Mucosa of descending colon (tissue), 3 donors: ENCODE data around the gene EXOSC1. TPM values are rescaled to one million over a fixed set of nuclear protein-coding genes. Genes with fewer than 3 reads are reported as not detected.

ENCODE experiments used
- ATAC-seq: fragments of 200-7000 bp; cut with Tn5 transposase; one replicate; pipeline ENCODE4 v1.9.1; 2020; ENCODE audit warnings: mild to moderate bottlenecking, moderate library complexity
- DNase-seq, 3 donors: peaks; one replicate each; pipeline ENCODE4 v3.0.0-alpha.2; 2020
- H3K36me3 ChIP-seq: fragments of 200-600 bp; one replicate; pipeline ENCODE4 v1.8.0; 2021; ENCODE audit warnings: low read depth, mild to moderate bottlenecking
- H3K4me1 ChIP-seq: fragments of 200-600 bp; one replicate; pipeline ENCODE4 v1.8.0; 2021; ENCODE audit warnings: low read depth, mild to moderate bottlenecking
- H3K4me3 ChIP-seq: fragments of 200-600 bp; one replicate; pipeline ENCODE4 v1.8.0; 2021; ENCODE audit warnings: mild to moderate bottlenecking
- H3K9me3 ChIP-seq: fragments of 200-600 bp; one replicate; pipeline ENCODE4 v1.8.0; 2021; ENCODE audit warnings: mild to moderate bottlenecking
- intact Hi-C, 2 donors: fragments of 100-400 bp; cut with DNase I in 1 of 2; cut with micrococcal nuclease in 1 of 2; formaldehyde crosslinking; loops; one replicate each; pipeline versions ENCODE4 v1.11.0 to v1.11.1; 2022; cut with DNase I, micrococcal nuclease
- total RNA-seq, 3 donors: library from RNA; stranded (reverse); fragmentation: NEBNext Ultra II Directional in 2 of 3; extraction: Animal tissue kit (Norgen Biotek cat#: 25700) in 2 of 3; gene quantifications; one replicate each; pipeline versions ENCODE4 v1.2.1 to v1.2.4, GENCODE V29; 2021 to 2023
- TF ChIP-seq, protein P1 (sequence below): fragments of 200-600 bp; IDR thresholded peaks from one replicate; pipeline ENCODE4 v1.8.0; 2022; ENCODE audit warnings: antibody characterized with exemption, mild to moderate bottlenecking
- donor health status: DM: no; HTN: no; CAD: no; lungs with moderate emphysema.
- donor health status: DM: no; HTN: no; CAD: no.
- donor health status: DM: no; HTN: yes; CAD: no.

Gene EXOSC1
- total RNA-seq, 3 donors from 2014 or later = 20.7 to 30.9 (median 21.3) TPM

DNA sequence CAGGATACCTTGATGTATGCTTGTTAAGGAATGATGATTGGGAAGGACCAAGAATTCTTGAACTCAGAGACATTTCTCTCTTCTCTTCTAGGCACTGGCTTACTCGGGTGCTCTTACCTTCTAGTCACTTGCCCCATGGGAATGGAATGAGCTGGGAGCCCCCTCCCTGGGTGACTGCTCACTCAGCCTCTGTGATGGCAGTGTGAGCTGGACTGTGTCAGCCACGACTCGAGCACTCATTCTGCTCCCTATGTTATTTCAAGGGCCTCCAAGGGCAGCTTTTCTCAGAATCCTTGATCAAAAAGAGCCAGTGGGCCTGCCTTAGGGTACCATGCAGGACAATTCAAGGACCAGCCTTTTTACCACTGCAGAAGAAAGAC is 10.9 kb upstream of the EXOSC1 start:
- Histone ChIP-seq H3K9me3 (no peaks in the 10 kb centered on the region), H3K4me1 (no peaks in the 10 kb centered on the region), H3K36me3 (peaks cover 5% of the 10 kb centered on the region), H3K4me3 (no peak overlapping the region)
- ATAC-seq (no peak), DNase-seq (no peak)
- TF ChIP-seq, protein P1, sequence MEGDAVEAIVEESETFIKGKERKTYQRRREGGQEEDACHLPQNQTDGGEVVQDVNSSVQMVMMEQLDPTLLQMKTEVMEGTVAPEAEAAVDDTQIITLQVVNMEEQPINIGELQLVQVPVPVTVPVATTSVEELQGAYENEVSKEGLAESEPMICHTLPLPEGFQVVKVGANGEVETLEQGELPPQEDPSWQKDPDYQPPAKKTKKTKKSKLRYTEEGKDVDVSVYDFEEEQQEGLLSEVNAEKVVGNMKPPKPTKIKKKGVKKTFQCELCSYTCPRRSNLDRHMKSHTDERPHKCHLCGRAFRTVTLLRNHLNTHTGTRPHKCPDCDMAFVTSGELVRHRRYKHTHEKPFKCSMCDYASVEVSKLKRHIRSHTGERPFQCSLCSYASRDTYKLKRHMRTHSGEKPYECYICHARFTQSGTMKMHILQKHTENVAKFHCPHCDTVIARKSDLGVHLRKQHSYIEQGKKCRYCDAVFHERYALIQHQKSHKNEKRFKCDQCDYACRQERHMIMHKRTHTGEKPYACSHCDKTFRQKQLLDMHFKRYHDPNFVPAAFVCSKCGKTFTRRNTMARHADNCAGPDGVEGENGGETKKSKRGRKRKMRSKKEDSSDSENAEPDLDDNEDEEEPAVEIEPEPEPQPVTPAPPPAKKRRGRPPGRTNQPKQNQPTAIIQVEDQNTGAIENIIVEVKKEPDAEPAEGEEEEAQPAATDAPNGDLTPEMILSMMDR = no peak
- intact Hi-C loops = no loop called here

DNA sequence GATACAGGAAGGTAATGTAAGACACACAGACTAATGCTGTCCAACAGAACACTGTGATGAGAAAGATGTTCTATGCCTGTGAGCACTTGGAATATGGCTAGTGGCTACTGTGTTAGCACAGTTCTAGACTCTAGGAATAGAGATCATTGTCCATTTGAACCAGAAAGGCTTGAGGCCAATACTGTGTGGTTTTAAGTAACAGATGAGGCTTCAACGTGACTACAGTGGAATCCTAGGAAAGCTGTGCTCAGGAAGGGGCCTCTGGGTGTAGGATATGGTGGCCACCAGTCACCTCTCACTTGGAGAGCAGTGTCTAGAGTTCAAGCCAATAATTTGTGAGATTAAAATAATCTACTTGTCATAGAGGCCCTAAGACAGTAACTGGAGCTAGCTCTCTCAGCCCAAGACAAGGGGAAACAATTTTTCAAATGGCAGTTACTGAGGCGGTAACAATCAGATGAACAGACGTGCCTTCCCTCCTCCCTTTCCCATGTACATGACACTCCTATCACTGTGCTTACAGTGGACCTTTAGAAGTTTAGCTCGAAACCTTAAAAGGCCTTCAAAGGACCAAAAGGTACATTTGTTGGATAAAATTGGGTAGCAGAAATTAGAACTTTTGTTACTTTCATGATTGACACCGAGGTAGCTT is 10.4 kb upstream of the EXOSC1 start:
- TF ChIP-seq, protein P1 = no peak
- H3K9me3 ChIP-seq = no peaks in the 10 kb centered on the region
- intact Hi-C loops = no loop called here
- ATAC-seq (no peak), DNase-seq (no peak)
- no peak overlapping the region for H3K4me3 ChIP-seq
- H3K36me3 ChIP-seq = peaks cover 5% of the 10 kb centered on the region
- no peaks in the 10 kb centered on the region for H3K4me1 ChIP-seq

DNA sequence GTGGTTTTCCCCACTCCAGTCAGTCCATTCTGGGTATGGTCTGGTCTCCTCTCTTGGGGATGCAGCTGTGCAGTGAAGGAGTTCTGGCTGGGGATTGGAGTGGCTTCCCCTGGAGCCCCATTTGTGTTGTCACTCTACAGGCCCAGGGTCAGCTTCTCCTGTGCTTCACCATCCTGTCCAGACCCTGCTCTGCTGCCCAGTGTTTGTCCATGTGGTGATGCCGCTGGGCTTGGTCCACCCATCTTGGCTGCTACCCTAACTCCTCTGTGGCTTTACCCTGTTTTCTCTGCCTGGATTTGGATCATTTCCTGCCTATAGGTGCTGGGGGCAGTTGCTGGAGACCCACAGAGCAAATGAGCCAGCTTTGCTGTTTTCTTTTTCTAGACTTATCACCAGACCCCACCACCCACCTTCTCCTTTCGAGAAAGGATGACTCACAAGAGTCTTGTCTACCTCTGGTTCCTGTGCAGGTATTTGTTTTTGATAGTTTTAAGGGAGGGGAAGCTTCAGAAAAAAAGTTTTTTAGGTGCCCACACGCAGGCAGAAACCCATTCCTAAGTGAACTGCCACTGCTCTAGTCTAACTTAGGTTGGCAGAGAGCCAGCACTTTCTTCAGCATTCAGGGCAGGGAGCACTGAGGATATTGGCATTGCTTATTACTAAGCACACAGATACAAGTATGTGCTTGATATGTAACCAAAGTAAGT is 8.7 kb upstream of the EXOSC1 start:
- peaks cover 5% of the 10 kb centered on the region for H3K36me3 ChIP-seq
- no peaks in the 10 kb centered on the region for H3K9me3 ChIP-seq
- H3K4me1 ChIP-seq = no peaks in the 10 kb centered on the region
- no peak for ATAC-seq
- no peak overlapping the region for H3K4me3 ChIP-seq
- TF ChIP-seq, protein P1 = no peak
- intact Hi-C loops = no loop called here
- peak in 1 of 3 donors; percentile 27 for DNase-seq

DNA sequence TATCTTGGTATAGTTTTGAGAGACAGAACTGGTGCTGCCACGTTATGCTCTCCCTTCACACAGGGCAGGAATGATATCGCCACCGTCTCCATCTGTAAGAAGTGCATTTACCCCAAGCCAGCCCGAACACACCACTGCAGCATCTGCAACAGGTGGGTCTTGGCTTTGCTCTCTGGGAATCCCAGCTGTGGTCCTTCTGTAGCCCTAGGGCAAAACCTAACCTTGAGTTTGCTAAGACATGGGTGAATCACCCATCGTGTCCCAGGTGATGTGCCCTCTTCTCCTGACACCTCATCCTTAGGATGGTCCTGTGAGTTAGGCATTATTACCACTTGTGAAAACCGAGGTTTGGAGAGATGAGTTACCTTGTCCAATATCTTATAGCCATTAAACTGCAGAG is 6.5 kb upstream of the EXOSC1 start:
- intact Hi-C loops = no loop called here
- DNase-seq = no peak
- H3K9me3 ChIP-seq = no peaks in the 10 kb centered on the region
- TF ChIP-seq, protein P1 = no peak
- H3K4me1 ChIP-seq = peaks cover 4% of the 10 kb centered on the region
- H3K4me3 ChIP-seq = no peak overlapping the region
- ATAC-seq = no peak
- H3K36me3 ChIP-seq = no peaks in the 10 kb centered on the region

DNA sequence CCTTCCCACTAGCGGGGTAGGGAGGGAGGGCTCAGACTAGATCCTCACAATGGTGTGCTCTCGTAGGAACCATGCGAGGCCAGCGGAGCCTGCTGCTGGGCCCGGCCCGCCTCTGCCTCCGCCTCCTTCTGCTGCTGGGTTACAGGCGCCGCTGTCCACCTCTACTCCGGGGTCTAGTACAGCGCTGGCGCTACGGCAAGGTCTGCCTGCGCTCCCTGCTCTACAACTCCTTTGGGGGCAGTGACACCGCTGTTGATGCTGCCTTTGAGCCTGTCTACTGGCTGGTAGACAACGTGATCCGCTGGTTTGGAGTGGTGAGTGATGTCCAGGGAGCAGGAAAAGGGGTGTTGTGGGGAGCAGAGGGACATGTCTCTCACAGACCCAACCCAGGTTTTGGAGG is 5.8 kb upstream of the EXOSC1 start:
- intact Hi-C loops = no loop called here
- TF ChIP-seq, protein P1 = no peak
- no peak overlapping the region for H3K4me3 ChIP-seq
- H3K9me3 ChIP-seq = no peaks in the 10 kb centered on the region
- DNase-seq (no peak), ATAC-seq (no peak)
- H3K36me3 ChIP-seq = no peaks in the 10 kb centered on the region
- H3K4me1 ChIP-seq = peaks cover 11% of the 10 kb centered on the region
